Measurements from ENCODE around the gene CAPS.

The CAPS gene

GRCh38 chr19:5953030-5953589 lies 39.1 kb downstream of the CAPS start:
- no peaks in the 10 kb centered on the region for H3K36me3 ChIP-seq (ENCODE audit: control insufficient read depth in 1 of 2, insufficient read depth in 2 of 2, low read length in 2 of 2)
- peak overlapping the region in 1 of 2 donors; percentile 35 for H3K4me3 ChIP-seq (ENCODE audit: low read depth in 1 of 2, low read length in 2 of 2)
- H3K27ac ChIP-seq (ENCODE audit: low read length) = peak overlapping the region; percentile 69
- peaks cover 53 to 71% of the 10 kb centered on the region in 2 donors for H3K4me1 ChIP-seq (ENCODE audit: control insufficient read depth in 1 of 2, insufficient read depth in 2 of 2, low read length in 2 of 2)
- no peaks in the 10 kb centered on the region for H3K27me3 ChIP-seq (ENCODE audit: low read depth, low read length)
- no peaks in the 10 kb centered on the region for H3K9me3 ChIP-seq (ENCODE audit: control insufficient read depth in 1 of 2, low read length in 2 of 2)

GRCh38 chr19:5953680-5954213 lies 39.7 kb downstream of the CAPS start:
- Histone ChIP-seq H3K4me1 (ENCODE audit: control insufficient read depth in 1 of 2, insufficient read depth in 2 of 2, low read length in 2 of 2) (peaks cover 49 to 68% of the 10 kb centered on the region in 2 donors), H3K27ac (ENCODE audit: low read length) (peak overlapping the region; percentile 69), H3K36me3 (ENCODE audit: control insufficient read depth in 1 of 2, insufficient read depth in 2 of 2, low read length in 2 of 2) (no peaks in the 10 kb centered on the region), H3K9me3 (ENCODE audit: control insufficient read depth in 1 of 2, low read length in 2 of 2) (no peaks in the 10 kb centered on the region), H3K4me3 (ENCODE audit: low read depth in 1 of 2, low read length in 2 of 2) (peak overlapping the region; percentile 9 to 35), H3K27me3 (ENCODE audit: low read depth, low read length) (no peaks in the 10 kb centered on the region)

- H3K27me3 ChIP-seq (ENCODE audit: low read depth, low read length) = no peaks in the 10 kb centered on the region
- peak overlapping the region; percentile 9 to 35 for H3K4me3 ChIP-seq (ENCODE audit: low read depth in 1 of 2, low read length in 2 of 2)
- no peaks in the 10 kb centered on the region for H3K9me3 ChIP-seq (ENCODE audit: control insufficient read depth in 1 of 2, low read length in 2 of 2)
- peaks cover 43 to 63% of the 10 kb centered on the region in 2 donors for H3K4me1 ChIP-seq (ENCODE audit: control insufficient read depth in 1 of 2, insufficient read depth in 2 of 2, low read length in 2 of 2)
- no peaks in the 10 kb centered on the region for H3K36me3 ChIP-seq (ENCODE audit: control insufficient read depth in 1 of 2, insufficient read depth in 2 of 2, low read length in 2 of 2)
- peak overlapping the region; percentile 69 for H3K27ac ChIP-seq (ENCODE audit: low read length)
Measured at GRCh38 chr19:5954293-5954692, 40.2 kb downstream of the CAPS start.

- Histone ChIP-seq H3K4me3 (ENCODE audit: low read depth in 1 of 2, low read length in 2 of 2) (no peak overlapping the region), H3K27ac (ENCODE audit: low read length) (no peak overlapping the region), H3K9me3 (ENCODE audit: control insufficient read depth in 1 of 2, low read length in 2 of 2) (no peaks in the 10 kb centered on the region), H3K27me3 (ENCODE audit: low read depth, low read length) (no peaks in the 10 kb centered on the region), H3K36me3 (ENCODE audit: control insufficient read depth in 1 of 2, insufficient read depth in 2 of 2, low read length in 2 of 2) (no peaks in the 10 kb centered on the region), H3K4me1 (ENCODE audit: control insufficient read depth in 1 of 2, insufficient read depth in 2 of 2, low read length in 2 of 2) (peaks cover 38 to 62% of the 10 kb centered on the region in 2 donors)
Measured at GRCh38 chr19:5955636-5955935, 41.5 kb downstream of the CAPS start.

- no peak overlapping the region for H3K27ac ChIP-seq (ENCODE audit: low read length)
- no peak overlapping the region for H3K4me3 ChIP-seq (ENCODE audit: low read depth in 1 of 2, low read length in 2 of 2)
- no peaks in the 10 kb centered on the region for H3K27me3 ChIP-seq (ENCODE audit: low read depth, low read length)
- peaks cover 34 to 59% of the 10 kb centered on the region in 2 donors for H3K4me1 ChIP-seq (ENCODE audit: control insufficient read depth in 1 of 2, insufficient read depth in 2 of 2, low read length in 2 of 2)
- H3K36me3 ChIP-seq (ENCODE audit: control insufficient read depth in 1 of 2, insufficient read depth in 2 of 2, low read length in 2 of 2) = no peaks in the 10 kb centered on the region
- no peaks in the 10 kb centered on the region for H3K9me3 ChIP-seq (ENCODE audit: control insufficient read depth in 1 of 2, low read length in 2 of 2)
Measured at GRCh38 chr19:5956323-5956722, 42.3 kb downstream of the CAPS start.

- Histone ChIP-seq H3K27me3 (ENCODE audit: low read depth, low read length) (no peaks in the 10 kb centered on the region), H3K27ac (ENCODE audit: low read length) (no peak overlapping the region), H3K36me3 (ENCODE audit: control insufficient read depth in 1 of 2, insufficient read depth in 2 of 2, low read length in 2 of 2) (no peaks in the 10 kb centered on the region), H3K4me1 (ENCODE audit: control insufficient read depth in 1 of 2, insufficient read depth in 2 of 2, low read length in 2 of 2) (peaks cover 32 to 59% of the 10 kb centered on the region in 2 donors), H3K4me3 (ENCODE audit: low read depth in 1 of 2, low read length in 2 of 2) (no peak overlapping the region), H3K9me3 (ENCODE audit: control insufficient read depth in 1 of 2, low read length in 2 of 2) (no peaks in the 10 kb centered on the region)
Measured at GRCh38 chr19:5956728-5957127, 42.7 kb downstream of the CAPS start.

- Histone ChIP-seq H3K4me1 (ENCODE audit: control insufficient read depth in 1 of 2, insufficient read depth in 2 of 2, low read length in 2 of 2) (peaks cover 32 to 59% of the 10 kb centered on the region in 2 donors), H3K9me3 (ENCODE audit: control insufficient read depth in 1 of 2, low read length in 2 of 2) (no peaks in the 10 kb centered on the region), H3K27ac (ENCODE audit: low read length) (no peak overlapping the region), H3K4me3 (ENCODE audit: low read depth in 1 of 2, low read length in 2 of 2) (no peak overlapping the region), H3K27me3 (ENCODE audit: low read depth, low read length) (no peaks in the 10 kb centered on the region), H3K36me3 (ENCODE audit: control insufficient read depth in 1 of 2, insufficient read depth in 2 of 2, low read length in 2 of 2) (no peaks in the 10 kb centered on the region)
Measured at GRCh38 chr19:5957170-5957569, 43.1 kb downstream of the CAPS start.

GRCh38 chr19:5958074-5958850 lies 44.2 kb downstream of the CAPS start:
- Histone ChIP-seq H3K27me3 (ENCODE audit: low read depth, low read length) (no peaks in the 10 kb centered on the region), H3K4me1 (ENCODE audit: control insufficient read depth in 1 of 2, insufficient read depth in 2 of 2, low read length in 2 of 2) (peaks cover 33 to 58% of the 10 kb centered on the region in 2 donors), H3K36me3 (ENCODE audit: control insufficient read depth in 1 of 2, insufficient read depth in 2 of 2, low read length in 2 of 2) (no peaks in the 10 kb centered on the region), H3K27ac (ENCODE audit: low read length) (no peak overlapping the region), H3K9me3 (ENCODE audit: control insufficient read depth in 1 of 2, low read length in 2 of 2) (no peaks in the 10 kb centered on the region), H3K4me3 (ENCODE audit: low read depth in 1 of 2, low read length in 2 of 2) (no peak overlapping the region)

- H3K4me3 ChIP-seq (ENCODE audit: low read depth in 1 of 2, low read length in 2 of 2) = no peak overlapping the region
- H3K9me3 ChIP-seq (ENCODE audit: control insufficient read depth in 1 of 2, low read length in 2 of 2) = no peaks in the 10 kb centered on the region
- no peaks in the 10 kb centered on the region for H3K27me3 ChIP-seq (ENCODE audit: low read depth, low read length)
- H3K4me1 ChIP-seq (ENCODE audit: control insufficient read depth in 1 of 2, insufficient read depth in 2 of 2, low read length in 2 of 2) = peaks cover 28 to 53% of the 10 kb centered on the region in 2 donors
- H3K27ac ChIP-seq (ENCODE audit: low read length) = no peak overlapping the region
- H3K36me3 ChIP-seq (ENCODE audit: control insufficient read depth in 1 of 2, insufficient read depth in 2 of 2, low read length in 2 of 2) = no peaks in the 10 kb centered on the region
Measured at GRCh38 chr19:5958851-5959122, 44.7 kb downstream of the CAPS start.

GRCh38 chr19:5959260-5960004 lies 45.4 kb downstream of the CAPS start:
- Histone ChIP-seq H3K27me3 (ENCODE audit: low read depth, low read length) (no peaks in the 10 kb centered on the region), H3K4me1 (ENCODE audit: control insufficient read depth in 1 of 2, insufficient read depth in 2 of 2, low read length in 2 of 2) (peaks cover 21 to 46% of the 10 kb centered on the region in 2 donors), H3K9me3 (ENCODE audit: control insufficient read depth in 1 of 2, low read length in 2 of 2) (no peaks in the 10 kb centered on the region), H3K4me3 (ENCODE audit: low read depth in 1 of 2, low read length in 2 of 2) (no peak overlapping the region), H3K36me3 (ENCODE audit: control insufficient read depth in 1 of 2, insufficient read depth in 2 of 2, low read length in 2 of 2) (no peaks in the 10 kb centered on the region), H3K27ac (ENCODE audit: low read length) (no peak overlapping the region)

All from muscle layer of duodenum (tissue), 2 donors.